DOHH2 (cell line): ENCODE data around the gene ABAT.
"Not testable (repeated sequence)": the region's sequence is repeated elsewhere in the genome, so short reads cannot be mapped to it uniquely, and the experiment has no call there.

Experiments
- H3F3A ChIP-seq: fragments of 200-600 bp; sonication (generic), shearing (Covaris generic); 2 replicates; pipeline ENCODE4 v1.6.0; 2016; ENCODE audit warnings: antibody characterized with exemption, mild to moderate bottlenecking; ENCODE audit not compliant: control insufficient read depth, insufficient read depth
- H3K27ac ChIP-seq: fragments of 200-600 bp; sonication (generic); 2 replicates; pipeline ENCODE4 v1.5.1; 2014; ENCODE audit warnings: low read depth, mild to moderate bottlenecking, low read length, moderate library complexity
- H3K27me3 ChIP-seq: fragments of 200-600 bp; sonication (generic); 2 replicates; pipeline ENCODE4 v1.6.1; 2014; ENCODE audit warnings: mild to moderate bottlenecking, low read length, mixed read lengths; ENCODE audit not compliant: control insufficient read depth
- H3K36me3 ChIP-seq: fragments of 200-600 bp; sonication (generic); 2 replicates; pipeline ENCODE4 v1.6.1; 2014; ENCODE audit warnings: mild to moderate bottlenecking, low read length, moderate library complexity, mixed read lengths; ENCODE audit not compliant: control insufficient read depth
- H3K4me1 ChIP-seq: fragments of 200-600 bp; sonication (generic); 2 replicates; pipeline ENCODE4 v1.6.1; 2014; ENCODE audit warnings: mild to moderate bottlenecking, low read length, mixed read lengths; ENCODE audit not compliant: control insufficient read depth
- H3K4me2 ChIP-seq: fragments of 200-600 bp; sonication (generic); 2 replicates; pipeline ENCODE4 v1.6.0; 2014; ENCODE audit warnings: mild to moderate bottlenecking, low read length, moderate library complexity
- H3K4me3 ChIP-seq: fragments of 200-600 bp; sonication (generic); 2 replicates; pipeline ENCODE4 v1.5.1; 2014; ENCODE audit warnings: mild to moderate bottlenecking, low read length, mixed read lengths
- H3K79me2 ChIP-seq: fragments of 200-600 bp; sonication (generic); 2 replicates; pipeline ENCODE4 v1.6.1; 2014; ENCODE audit warnings: mild to moderate bottlenecking, low read length, mixed read lengths; ENCODE audit not compliant: control insufficient read depth
- H3K9me2 ChIP-seq: fragments of 200-600 bp; sonication (generic); replicated peaks from 2 replicates; pipeline ENCODE4 v1.6.1; 2014; ENCODE audit warnings: mild to moderate bottlenecking, low read length, mixed read lengths; ENCODE audit not compliant: control insufficient read depth
- H3K9me3 ChIP-seq: fragments of 200-600 bp; sonication (generic); 2 replicates; pipeline ENCODE4 v1.6.1; 2014; ENCODE audit warnings: antibody characterized with exemption, low read length, mixed read lengths; ENCODE audit not compliant: control insufficient read depth, insufficient read depth
- H4K20me1 ChIP-seq: fragments of 200-600 bp; sonication (generic); 2 replicates; pipeline ENCODE4 v1.6.0; 2014; ENCODE audit warnings: low read depth, mild to moderate bottlenecking, antibody characterized with exemption, low read length, moderate library complexity; ENCODE audit not compliant: control insufficient read depth, insufficient read depth
- CTCF ChIP-seq: fragments of 200-600 bp; sonication (generic); IDR thresholded peaks from one replicate; pipeline ENCODE4 v1.5.1; 2014; ENCODE audit warnings: antibody characterized with exemption, mild to moderate bottlenecking, low read depth, low read length; ENCODE audit not compliant: poor library complexity, severe bottlenecking
- EZH2phosphoT487 ChIP-seq: fragments of 200-600 bp; sonication (generic); IDR thresholded peaks from 2 replicates; pipeline ENCODE4 v1.6.1; 2017; ENCODE audit warnings: borderline replicate concordance, mild to moderate bottlenecking, antibody characterized with exemption, low read length, moderate library complexity, mixed read lengths

Gene ABAT

GRCh38 chr16:8777217-8777616 is 102.8 kb downstream of the ABAT start:
- Histone ChIP-seq H3K27me3 (no peaks in the 10 kb centered on the region), H3F3A (no peaks in the 10 kb centered on the region), H3K4me3 (no peak overlapping the region), H3K4me2 (no peak overlapping the region), H3K4me1 (no peaks in the 10 kb centered on the region), H3K36me3 (no peaks in the 10 kb centered on the region), H3K9me2 (no peaks in the 10 kb centered on the region), H4K20me1 (no peaks in the 10 kb centered on the region), H3K79me2 (no peaks in the 10 kb centered on the region), H3K9me3 (no peaks in the 10 kb centered on the region), H3K27ac (no peak overlapping the region)
- TF ChIP-seq EZH2phosphoT487 (no peak), CTCF (no peak)

- no peak overlapping the region for H3K27ac ChIP-seq
- no peaks in the 10 kb centered on the region for H3K9me3 ChIP-seq
- TF ChIP-seq EZH2phosphoT487 (no peak), CTCF (no peak)
- H3K4me3 ChIP-seq = no peak overlapping the region
- H3K9me2 ChIP-seq = no peaks in the 10 kb centered on the region
- H3K4me1 ChIP-seq = no peaks in the 10 kb centered on the region
- no peaks in the 10 kb centered on the region for H3K36me3 ChIP-seq
- no peaks in the 10 kb centered on the region for H4K20me1 ChIP-seq
- no peaks in the 10 kb centered on the region for H3K79me2 ChIP-seq
- H3K27me3 ChIP-seq = no peaks in the 10 kb centered on the region
- no peaks in the 10 kb centered on the region for H3F3A ChIP-seq
- H3K4me2 ChIP-seq = no peak overlapping the region
These were observed 107.4 kb downstream of the ABAT start for GRCh38 chr16:8781797-8782196.

DNA sequence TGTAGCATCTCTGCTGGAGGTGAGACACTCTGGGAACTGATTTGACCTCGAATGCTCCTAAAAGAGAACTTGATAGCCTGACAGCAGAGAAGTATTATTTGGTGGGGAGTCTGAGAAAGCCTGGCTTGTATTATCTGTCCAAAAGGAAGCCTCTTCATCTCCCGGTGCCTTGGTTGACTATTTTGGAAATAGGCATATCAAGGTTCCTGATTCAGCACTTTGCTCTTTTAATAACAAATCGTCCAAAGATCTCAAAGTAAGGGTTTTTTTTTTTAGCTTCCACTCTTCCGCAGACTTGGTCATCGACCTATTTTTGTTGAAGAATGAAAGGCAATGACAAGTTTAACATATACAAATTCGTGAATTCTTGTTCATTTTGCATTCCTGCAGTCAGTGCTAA is 108.3 kb downstream of the ABAT start:
- Histone ChIP-seq H3K4me1 (no peaks in the 10 kb centered on the region), H3K9me2 (no peaks in the 10 kb centered on the region), H3K27ac (no peak overlapping the region), H4K20me1 (no peaks in the 10 kb centered on the region), H3K9me3 (no peaks in the 10 kb centered on the region), H3K4me3 (no peak overlapping the region), H3K4me2 (no peak overlapping the region), H3K36me3 (no peaks in the 10 kb centered on the region), H3F3A (no peaks in the 10 kb centered on the region), H3K27me3 (no peaks in the 10 kb centered on the region), H3K79me2 (no peaks in the 10 kb centered on the region)
- TF ChIP-seq CTCF (no peak), EZH2phosphoT487 (no peak)

GRCh38 chr16:8785408-8785807 is 111.0 kb downstream of the ABAT start:
- Histone ChIP-seq H3K79me2 (no peaks in the 10 kb centered on the region), H3K27ac (no peak overlapping the region), H3F3A (no peaks in the 10 kb centered on the region), H3K4me3 (no peak overlapping the region), H3K9me2 (no peaks in the 10 kb centered on the region), H3K4me1 (no peaks in the 10 kb centered on the region), H3K4me2 (no peak overlapping the region), H3K27me3 (no peaks in the 10 kb centered on the region), H3K36me3 (no peaks in the 10 kb centered on the region), H3K9me3 (no peaks in the 10 kb centered on the region), H4K20me1 (no peaks in the 10 kb centered on the region)
- no peak for TF ChIP-seq CTCF
- TF ChIP-seq EZH2phosphoT487 = no peak

DNA sequence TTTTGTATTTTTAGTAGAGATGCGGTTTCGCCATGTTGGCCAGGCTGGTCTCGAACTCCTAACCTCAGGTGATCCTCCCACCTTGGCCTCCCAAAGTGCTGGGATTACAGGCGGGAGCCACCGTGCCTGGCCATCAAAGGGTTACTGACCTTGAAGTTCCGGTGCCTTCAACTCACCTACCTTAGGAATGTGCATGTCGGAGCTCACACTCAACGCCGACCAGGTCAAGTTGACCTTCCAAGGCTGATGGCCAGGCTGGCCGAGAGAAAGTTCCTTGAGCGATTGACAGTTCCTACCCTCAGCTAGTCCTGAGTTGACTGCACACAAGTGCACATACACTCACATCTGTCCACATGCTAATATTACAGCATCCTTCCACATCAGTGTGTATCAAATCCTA is 111.9 kb downstream of the ABAT start:
- not testable (repeated sequence) for H3F3A ChIP-seq, H3K36me3 ChIP-seq, H3K27ac ChIP-seq, H3K4me1 ChIP-seq, H3K9me2 ChIP-seq, H3K79me2 ChIP-seq, H3K4me3 ChIP-seq, H4K20me1 ChIP-seq, H3K9me3 ChIP-seq, H3K4me2 ChIP-seq, H3K27me3 ChIP-seq
